Measurements from ENCODE around the gene WDSUB1.
A peak's percentile ranks its signal among the peaks of the same experiment; 100 is the strongest.

The WDSUB1 gene

DNA sequence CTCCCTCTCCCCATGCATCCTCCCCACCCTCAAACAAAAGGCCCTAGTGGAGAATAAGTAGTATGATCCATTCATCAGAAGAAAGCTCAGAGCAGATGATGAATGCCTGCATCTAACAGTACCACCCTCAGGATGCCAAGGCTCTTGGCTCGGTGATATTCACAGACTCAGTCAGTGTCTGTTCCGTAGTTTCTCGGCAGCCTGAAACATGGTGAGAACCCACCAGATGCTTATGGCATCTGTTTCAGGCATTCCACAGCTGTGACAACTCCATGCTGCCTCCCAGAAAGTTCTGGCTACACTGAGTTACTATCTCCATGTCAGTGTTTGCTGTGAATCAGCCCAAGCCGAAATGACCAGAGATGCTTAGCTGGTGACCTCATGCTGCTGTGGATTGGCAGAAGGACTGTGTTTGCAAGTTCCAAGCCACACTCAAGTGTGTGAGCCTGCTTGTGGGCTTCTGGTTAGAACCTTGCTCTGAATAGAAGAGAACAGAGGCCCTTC lies 83.9 kb downstream of the WDSUB1 start:
- POLR2A ChIA-PET = no interaction called here
- DNase-seq (ENCODE audit: extremely low spot score) = no peak
- TF ChIP-seq, protein P1, sequence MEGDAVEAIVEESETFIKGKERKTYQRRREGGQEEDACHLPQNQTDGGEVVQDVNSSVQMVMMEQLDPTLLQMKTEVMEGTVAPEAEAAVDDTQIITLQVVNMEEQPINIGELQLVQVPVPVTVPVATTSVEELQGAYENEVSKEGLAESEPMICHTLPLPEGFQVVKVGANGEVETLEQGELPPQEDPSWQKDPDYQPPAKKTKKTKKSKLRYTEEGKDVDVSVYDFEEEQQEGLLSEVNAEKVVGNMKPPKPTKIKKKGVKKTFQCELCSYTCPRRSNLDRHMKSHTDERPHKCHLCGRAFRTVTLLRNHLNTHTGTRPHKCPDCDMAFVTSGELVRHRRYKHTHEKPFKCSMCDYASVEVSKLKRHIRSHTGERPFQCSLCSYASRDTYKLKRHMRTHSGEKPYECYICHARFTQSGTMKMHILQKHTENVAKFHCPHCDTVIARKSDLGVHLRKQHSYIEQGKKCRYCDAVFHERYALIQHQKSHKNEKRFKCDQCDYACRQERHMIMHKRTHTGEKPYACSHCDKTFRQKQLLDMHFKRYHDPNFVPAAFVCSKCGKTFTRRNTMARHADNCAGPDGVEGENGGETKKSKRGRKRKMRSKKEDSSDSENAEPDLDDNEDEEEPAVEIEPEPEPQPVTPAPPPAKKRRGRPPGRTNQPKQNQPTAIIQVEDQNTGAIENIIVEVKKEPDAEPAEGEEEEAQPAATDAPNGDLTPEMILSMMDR (IDR thresholded peaks at IDR 0.05; ENCODE audit: control extremely low read depth, extremely low read depth, low read depth, missing control alignments) = no peak
- CTCF ChIA-PET = interaction anchor here (1.1 to 1.4 kb wide), 3 partner anchors 18 to 55 kb away, joined by 3 to 4 read pairs (median 3); no protein-coding TSS in a partner anchor

DNA sequence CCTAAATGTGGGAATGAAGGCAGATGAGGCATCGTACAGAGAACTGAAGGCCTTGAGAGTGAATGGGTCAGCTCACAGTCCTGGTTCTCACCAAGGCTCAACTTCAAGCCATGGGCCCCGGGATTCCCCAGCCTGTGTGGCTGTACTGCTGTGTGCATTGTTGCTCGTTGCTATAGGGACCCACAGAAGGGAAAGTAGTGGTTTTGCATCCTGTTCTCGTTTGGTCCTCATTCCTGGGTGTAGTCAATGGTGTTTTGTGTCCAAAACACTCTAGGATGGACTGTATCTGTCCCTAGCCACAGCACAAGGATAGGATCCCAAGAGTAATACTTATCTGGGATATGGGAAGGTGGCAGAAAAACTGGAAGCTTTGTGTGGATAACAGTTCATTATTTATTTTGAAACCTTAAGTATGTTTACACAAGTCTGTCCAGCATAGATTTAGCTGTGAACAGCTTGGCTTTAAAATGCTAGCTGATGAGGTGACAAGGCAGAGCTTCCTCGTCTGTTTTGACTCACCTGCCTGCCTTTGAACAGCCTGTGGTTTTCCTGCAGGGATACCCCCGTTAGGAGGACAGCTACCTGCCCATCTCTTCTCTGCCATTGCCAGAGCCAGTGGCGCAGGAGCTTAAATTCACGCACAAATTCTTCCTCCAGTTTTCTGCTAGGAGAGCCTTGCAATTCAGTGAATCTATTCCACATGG lies 85.0 kb downstream of the WDSUB1 start:
- TF ChIP-seq, protein P1 (IDR thresholded peaks at IDR 0.05; ENCODE audit: control extremely low read depth, extremely low read depth, low read depth, missing control alignments) = no peak
- ChIA-PET POLR2A (no interaction called here), CTCF (interaction anchor here (1.1 to 2.6 kb wide), 3 partner anchors 13 to 21 kb away, joined by 3 to 10 read pairs (median 4); no protein-coding TSS in a partner anchor)
- DNase-seq (ENCODE audit: extremely low spot score) = peak; percentile 79

DNA sequence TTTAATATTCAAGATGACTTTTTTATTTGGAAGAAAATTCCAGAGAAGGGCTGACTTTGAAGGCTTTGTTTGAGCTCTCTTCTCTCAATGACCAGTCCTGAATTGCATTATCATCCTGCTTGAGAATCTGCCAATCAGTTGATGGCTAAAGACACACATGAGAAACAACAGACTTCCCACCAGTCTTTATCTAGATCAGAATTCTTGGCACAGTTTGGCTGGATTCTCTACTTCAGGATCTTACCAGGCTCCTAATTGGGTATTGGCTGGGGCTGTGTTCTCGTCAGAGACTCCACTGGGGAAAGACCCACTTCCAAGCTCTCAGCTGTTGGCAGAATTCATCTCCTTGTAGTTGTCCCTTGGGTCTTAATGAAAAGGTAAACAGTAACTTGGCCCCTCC lies 86.0 kb downstream of the WDSUB1 start:
- DNase-seq (ENCODE audit: extremely low spot score) = no peak
- TF ChIP-seq, protein P1 (IDR thresholded peaks at IDR 0.05; ENCODE audit: control extremely low read depth, extremely low read depth, low read depth, missing control alignments) = no peak
- POLR2A ChIA-PET = no interaction called here
- CTCF ChIA-PET = interaction anchor here (1.3 to 2.6 kb wide), 4 partner anchors 11 to 50 kb away, joined by 3 to 10 read pairs (median 4); no protein-coding TSS in a partner anchor

DNA sequence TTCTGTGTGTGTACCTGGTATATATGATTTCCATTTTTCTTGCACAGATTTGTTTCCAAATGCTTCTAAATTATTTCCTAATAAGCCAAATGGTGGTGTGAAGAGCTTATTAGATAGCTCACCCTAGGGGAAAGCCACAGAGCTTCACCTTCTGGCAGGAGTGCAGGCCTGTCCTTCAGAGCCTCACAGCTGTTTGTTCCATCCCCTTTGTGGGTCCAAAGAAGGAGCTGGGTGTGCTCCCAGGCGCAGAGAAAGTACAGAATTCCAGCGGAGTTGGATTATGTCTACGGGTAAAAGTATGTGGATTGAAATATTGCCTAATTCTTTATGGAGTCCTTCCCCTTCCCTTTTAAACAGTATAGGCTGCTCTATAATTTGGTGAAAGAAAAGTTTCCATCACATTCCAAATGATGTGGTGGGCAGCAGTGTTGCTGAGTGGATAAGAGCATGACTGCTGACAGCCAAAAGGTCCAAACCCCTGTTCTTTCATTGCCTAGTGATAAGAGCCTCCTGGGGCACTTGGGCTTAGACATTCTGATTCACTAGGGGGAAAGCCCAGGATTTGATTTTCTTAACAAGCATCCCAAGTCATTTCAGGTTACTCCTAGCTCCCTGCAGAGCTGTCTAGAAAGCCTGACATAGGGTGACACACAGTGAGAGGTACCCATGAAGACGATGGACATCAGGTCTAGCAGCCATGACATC lies 86.6 kb downstream of the WDSUB1 start:
- no peak for DNase-seq (ENCODE audit: extremely low spot score)
- POLR2A ChIA-PET = no interaction called here
- TF ChIP-seq, protein P1 (IDR thresholded peaks at IDR 0.05; ENCODE audit: control extremely low read depth, extremely low read depth, low read depth, missing control alignments) = no peak
- CTCF ChIA-PET = interaction anchor here (1.2 to 2.6 kb wide), 6 partner anchors 11 to 50 kb away, joined by 3 to 10 read pairs (median 4); no protein-coding TSS in a partner anchor

DNA sequence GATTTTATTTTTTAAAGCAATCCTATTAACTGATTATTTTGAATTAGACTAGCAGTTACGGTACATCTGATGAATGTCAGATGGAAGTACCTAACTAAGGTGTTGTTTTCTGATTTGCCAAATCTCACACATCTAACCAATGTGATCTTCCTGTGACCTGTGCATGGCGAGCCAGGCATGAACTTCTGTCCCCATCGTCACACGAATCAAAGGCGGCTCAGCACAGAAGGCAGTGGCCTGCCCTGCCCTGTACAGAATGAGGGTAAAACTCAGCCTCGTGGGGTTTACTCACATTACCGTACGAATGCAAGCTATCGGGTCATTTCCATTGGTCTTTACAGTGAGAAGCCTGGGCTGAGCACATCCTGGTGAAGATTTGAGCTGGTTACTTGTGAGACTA lies 87.3 kb downstream of the WDSUB1 start:
- TF ChIP-seq, protein P1 (IDR thresholded peaks at IDR 0.05; ENCODE audit: control extremely low read depth, extremely low read depth, low read depth, missing control alignments) = no peak
- no peak for DNase-seq (ENCODE audit: extremely low spot score)
- ChIA-PET CTCF (interaction anchor here (1.2 to 2.6 kb wide), 4 partner anchors 16 to 51 kb away, joined by 3 to 10 read pairs (median 4); no protein-coding TSS in a partner anchor), POLR2A (no interaction called here)

DNA sequence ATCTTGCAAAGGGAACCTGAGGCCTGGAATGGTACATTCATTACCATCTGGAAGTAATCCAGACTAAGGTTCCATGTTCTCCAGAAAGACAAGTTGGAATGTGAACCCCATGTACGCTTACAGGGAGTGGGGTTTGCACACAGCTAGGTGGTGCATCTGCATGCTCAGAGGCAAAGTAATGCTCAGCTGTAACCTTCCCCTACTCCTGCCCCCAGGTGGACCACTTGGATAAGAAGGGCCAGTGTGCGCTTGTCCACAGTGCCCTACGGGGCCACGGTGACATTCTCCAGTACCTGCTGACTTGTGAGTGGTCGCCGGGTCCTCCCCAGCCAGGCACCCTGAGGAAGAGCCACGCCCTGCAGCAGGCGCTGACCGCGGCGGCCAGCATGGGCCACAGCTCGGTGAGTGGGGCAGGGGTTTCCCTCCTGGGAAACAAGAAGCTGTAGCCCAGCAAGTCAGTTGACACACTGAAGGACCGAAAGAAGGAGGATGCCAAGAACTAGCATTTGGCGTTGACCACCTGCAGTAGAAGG lies 90.0 kb downstream of the WDSUB1 start:
- CTCF ChIA-PET = interaction anchor here (1.3 kb wide), 1 partner anchor 22 kb away, joined by 4 read pairs; no protein-coding TSS in a partner anchor
- POLR2A ChIA-PET = no interaction called here
- TF ChIP-seq, protein P1 (IDR thresholded peaks at IDR 0.05; ENCODE audit: control extremely low read depth, extremely low read depth, low read depth, missing control alignments) = no peak
- DNase-seq (ENCODE audit: extremely low spot score) = no peak

All from GM10248 (cell line).